ENCODE measurements around the gene C19orf53.

C19orf53 gene

GRCh38 chr19:13807421-13808021 lies 33.3 kb downstream of the C19orf53 start:
- FAIRE-seq = no peak
- DNase-seq (ENCODE audit: insufficient read length, low spot score) = no peak
- no peak for TF ChIP-seq CTCF (IDR thresholded peaks at IDR 0.05; ENCODE audit: insufficient read depth, missing control alignments)

- no peak for DNase-seq (ENCODE audit: insufficient read length, low spot score)
- FAIRE-seq = no peak
- no peak for TF ChIP-seq CTCF (IDR thresholded peaks at IDR 0.05; ENCODE audit: insufficient read depth, missing control alignments)
These were observed 34.6 kb downstream of the C19orf53 start for GRCh38 chr19:13808856-13809255.

GRCh38 chr19:13812544-13812943 lies 38.3 kb downstream of the C19orf53 start:
- no peak for FAIRE-seq
- no peak for DNase-seq (ENCODE audit: insufficient read length, low spot score)
- no peak for TF ChIP-seq CTCF (IDR thresholded peaks at IDR 0.05; ENCODE audit: insufficient read depth, missing control alignments)

GRCh38 chr19:13813147-13813546 lies 38.9 kb downstream of the C19orf53 start:
- no peak for FAIRE-seq
- no peak for TF ChIP-seq CTCF (IDR thresholded peaks at IDR 0.05; ENCODE audit: insufficient read depth, missing control alignments)
- no peak for DNase-seq (ENCODE audit: insufficient read length, low spot score)

- no peak for FAIRE-seq
- DNase-seq (ENCODE audit: insufficient read length, low spot score) = no peak
- no peak for TF ChIP-seq CTCF (IDR thresholded peaks at IDR 0.05; ENCODE audit: insufficient read depth, missing control alignments)
These were observed 40.3 kb downstream of the C19orf53 start for GRCh38 chr19:13814550-13814949.

- DNase-seq (ENCODE audit: insufficient read length, low spot score) = no peak
- no peak for FAIRE-seq
- no peak for TF ChIP-seq CTCF (IDR thresholded peaks at IDR 0.05; ENCODE audit: insufficient read depth, missing control alignments)
These were observed 42.9 kb downstream of the C19orf53 start for GRCh38 chr19:13817018-13817614.

GRCh38 chr19:13817615-13818371 lies 43.5 kb downstream of the C19orf53 start:
- no peak for TF ChIP-seq CTCF (IDR thresholded peaks at IDR 0.05; ENCODE audit: insufficient read depth, missing control alignments)
- FAIRE-seq = no peak
- no peak for DNase-seq (ENCODE audit: insufficient read length, low spot score)

All from D721Med (cell line).